HepG2 (cell line): Measurements from ENCODE around the gene SLC12A3. TPM values are rescaled to one million over a fixed set of nuclear protein-coding genes. Genes with fewer than 3 reads are reported as not detected.

Experiments used
- ATAD3A ChIP-seq: sonication (generic); formaldehyde crosslinking; IDR thresholded peaks from 2 replicates; pipeline ENCODE4 v1.4.0; 2020; ENCODE audit warnings: missing genetic modification reagents
- CBFB ChIP-seq: sonication (generic); formaldehyde crosslinking; IDR thresholded peaks from 2 replicates; pipeline ENCODE4 v1.4.0; 2020; ENCODE audit warnings: missing genetic modification reagents
- EZH2 ChIP-seq: conservative IDR thresholded peaks from 2 replicates; pipeline ENCODE4 v1.6.1; 2012; ENCODE audit warnings: mild to moderate bottlenecking, low read depth, low read length, moderate library complexity
- KAT2B ChIP-seq: fragments of 150-350 bp; IDR thresholded peaks from 2 replicates; pipeline ENCODE4 v1.6.1; 2014; ENCODE audit warnings: low read depth, low read length, borderline replicate concordance
- LCORL ChIP-seq, 2 experiments: fragments of 450-650 bp in 1 of 2; sonication (generic) in 1 of 2; formaldehyde crosslinking in 1 of 2; IDR thresholded peaks; 2 replicates each; pipeline versions ENCODE4 v1.5.0 to v1.6.1; 2017 to 2020; ENCODE audit warnings: antibody characterized with exemption in 1 of 2, missing genetic modification reagents in 1 of 2
- NAIF1 ChIP-seq: sonication (generic); formaldehyde crosslinking; IDR thresholded peaks from 2 replicates; pipeline ENCODE4 v1.5.0; 2020; ENCODE audit warnings: mild to moderate bottlenecking, missing genetic modification reagents, borderline replicate concordance
- PTBP1 ChIP-seq: fragments of 200-400 bp; formaldehyde crosslinking; IDR thresholded peaks from 2 replicates; pipeline ENCODE4 v1.6.1; 2018; ENCODE audit warnings: low read length, low read depth; ENCODE audit not compliant: poor library complexity, severe bottlenecking
- RARG ChIP-seq: sonication (generic); formaldehyde crosslinking; IDR thresholded peaks from 2 replicates; pipeline ENCODE4 v1.4.0; 2020; ENCODE audit warnings: low read depth, mild to moderate bottlenecking, missing genetic modification reagents
- RBAK ChIP-seq: sonication (generic); formaldehyde crosslinking; IDR thresholded peaks from 2 replicates; pipeline ENCODE4 v1.5.1; 2020; ENCODE audit warnings: mild to moderate bottlenecking, missing genetic modification reagents
- SMAD3 ChIP-seq: sonication (generic); formaldehyde crosslinking; IDR thresholded peaks from 2 replicates; pipeline ENCODE4 v1.4.0; 2020; ENCODE audit warnings: missing genetic modification reagents
- SPEN ChIP-seq: sonication (generic); formaldehyde crosslinking; IDR thresholded peaks from 2 replicates; pipeline ENCODE4 v1.5.1; 2020; ENCODE audit warnings: low read depth, mild to moderate bottlenecking, missing genetic modification reagents
- TAF1 ChIP-seq: sonication (generic); formaldehyde crosslinking; IDR thresholded peaks from 2 replicates; pipeline ENCODE4 v1.4.0; 2020; ENCODE audit warnings: missing genetic modification reagents
- TARDBP ChIP-seq: sonication (generic); formaldehyde crosslinking; IDR thresholded peaks from 2 replicates; pipeline ENCODE4 v1.8.0; 2022; ENCODE audit warnings: mild to moderate bottlenecking, missing genetic modification reagents
- THAP7 ChIP-seq: sonication (generic); formaldehyde crosslinking; IDR thresholded peaks from 2 replicates; pipeline ENCODE4 v1.8.1; 2023; ENCODE audit warnings: mild to moderate bottlenecking, missing genetic modification reagents
- TSC22D2 ChIP-seq: sonication (generic); formaldehyde crosslinking; IDR thresholded peaks from 2 replicates; pipeline ENCODE4 v1.5.1; 2020; ENCODE audit warnings: missing genetic modification reagents, mild to moderate bottlenecking, borderline replicate concordance
- ZBTB40 ChIP-seq, 2 experiments: fragments of 450-650 bp in 1 of 2; sonication (generic) in 1 of 2; formaldehyde crosslinking in 1 of 2; IDR thresholded peaks; 2 replicates each; pipeline versions ENCODE4 v1.6.1 to v1.8.0; 2016 to 2022; ENCODE audit warnings: antibody characterized with exemption in 1 of 2, mild to moderate bottlenecking in 1 of 2, missing genetic modification reagents in 1 of 2
- ZNF160 ChIP-seq: sonication (generic); formaldehyde crosslinking; IDR thresholded peaks from 2 replicates; pipeline ENCODE4 v1.8.0; 2022; ENCODE audit warnings: mild to moderate bottlenecking, inconsistent platforms, missing genetic modification reagents
- ZNF607 ChIP-seq: sonication (generic); formaldehyde crosslinking; IDR thresholded peaks from 2 replicates; pipeline ENCODE4 v1.5.1; 2020; ENCODE audit warnings: missing genetic modification reagents, mild to moderate bottlenecking, borderline replicate concordance
- ZNF672 ChIP-seq: sonication (generic); formaldehyde crosslinking; IDR thresholded peaks from 2 replicates; pipeline ENCODE4 v1.8.1; 2022; ENCODE audit warnings: missing genetic modification reagents
- polyA plus RNA-seq, 8 experiments: library from polyadenylated mRNA; depleted of rRNA in 3 of 8; stranded (reverse) in 7 of 8; unstranded in 1 of 8; fragments of >200 nt; fragmentation: Illumina TruSeq in 4 of 8; extraction: Trizol in 4 of 8; gene quantifications; 2 replicates each; pipeline versions ENCODE4 v1.2.1 to v1.2.3, GENCODE V29; 2011 to 2016; ENCODE audit warnings: low read depth in 4 of 8, missing spikeins in 1 of 8, mixed read lengths in 1 of 8; ENCODE audit not compliant: insufficient read depth in 1 of 8
- total RNA-seq, 5 experiments: library from RNA; depleted of rRNA; stranded (reverse); fragments of >200 nt; fragmentation: Illumina TruSeq; extraction: Trizol; gene quantifications; 2 replicates each; pipeline ENCODE4 v1.2.3, GENCODE V29; 2016; ENCODE audit warnings: low read depth in 1 of 5

SLC12A3 gene
- total and polyA plus RNA-seq, 2 of the 13 experiments (the other 11 are each of a cell fraction or from before 2014, with no cell fraction given): 6.2 TPM; not detected in 1

GRCh38 chr16:56931892-56932720 is 67.1 kb downstream of the SLC12A3 start, which contains the start of gene HERPUD1 (continued):
- TF ChIP-seq THAP7 (peak; percentile 74; the same call in 1 of the 2 replicates), TSC22D2 (CRISPR knock-in tag) (peak; percentile 89; the same call in 1 of the 2 replicates), ZNF160 (CRISPR knock-in tag) (peak; percentile 78), LCORL (IDR thresholded peaks at IDR 0.05) (no peak), LCORL (CRISPR knock-in tag; IDR thresholded peaks at IDR 0.05) (peak; percentile 81; the same call in 1 of the 2 replicates), RARG (CRISPR knock-in tag) (no peak), TARDBP (peak; percentile 91), ZBTB40 (IDR thresholded peaks at IDR 0.05) (no peak), ZBTB40 (CRISPR knock-in tag; IDR thresholded peaks at IDR 0.05) (peak; percentile 89), EZH2 (no peak), NAIF1 (CRISPR knock-in tag) (peak; percentile 92), ZNF607 (CRISPR knock-in tag) (no peak), SPEN (CRISPR knock-in tag) (peak; percentile 77), PTBP1 (no peak), ATAD3A (CRISPR knock-in tag) (no peak; the same call in 1 of the 2 replicates), CBFB (peak; percentile 81), RBAK (CRISPR knock-in tag) (peak; percentile 57; the same call in 1 of the 2 replicates), TAF1 (peak; percentile 98), SMAD3 (CRISPR knock-in tag) (peak; percentile 72), KAT2B (no peak), ZNF672 (CRISPR knock-in tag) (0 out of 2 replicates have a peak, but pooled peaks have one; percentile 72)
